K562 (cell line): ENCODE data around the gene FARSA. TPM values are rescaled to one million over a fixed set of nuclear protein-coding genes. Genes with fewer than 3 reads are reported as not detected.

Experiments used
- BCL6 ChIP-seq: fragments of 250-450 bp; sonication (Bioruptor Pico); IDR thresholded peaks from 2 replicates; pipeline ENCODE4 v1.4.0; 2020
- CBX8 ChIP-seq: fragments of 200-600 bp; sonication (generic); IDR thresholded peaks from 2 replicates; pipeline ENCODE4 v1.6.1; 2012; ENCODE audit warnings: borderline replicate concordance, mixed run types, low read depth, mild to moderate bottlenecking, moderate library complexity, mixed read lengths, low read length, control low read depth, inconsistent platforms; ENCODE audit not compliant: poor library complexity, severe bottlenecking; ENCODE audit errors: extremely low read depth
- CREB3L1 ChIP-seq: fragments of 450-650 bp; IDR thresholded peaks from 2 replicates; pipeline ENCODE4 v1.6.1; 2014; ENCODE audit warnings: low read depth, mild to moderate bottlenecking, moderate library complexity, borderline replicate concordance
- CTBP1 ChIP-seq: fragments of 450-650 bp; IDR thresholded peaks from 2 replicates; pipeline ENCODE4 v1.6.1; 2016; ENCODE audit warnings: borderline replicate concordance
- EP300 ChIP-seq: IDR thresholded peaks from 2 replicates; pipeline ENCODE4 v1.6.1; 2012; ENCODE audit warnings: low read length, improper control_type of control experiment
- HDAC8 ChIP-seq: fragments of 450-650 bp; IDR thresholded peaks from 2 replicates; pipeline ENCODE4 v1.6.1; 2016; ENCODE audit warnings: mild to moderate bottlenecking, missing genetic modification characterization, moderate library complexity, missing compliant biosample characterization
- KHSRP ChIP-seq: fragments of 450-650 bp; IDR thresholded peaks from 2 replicates; pipeline ENCODE4 v1.6.1; 2017
- MAFG ChIP-seq: fragments of 450-650 bp; conservative IDR thresholded peaks from 2 replicates; pipeline ENCODE4 v1.6.1; 2016; ENCODE audit warnings: missing genetic modification characterization, missing compliant biosample characterization
- NFYB ChIP-seq: IDR thresholded peaks from 2 replicates; pipeline ENCODE4 v1.6.1; 2011; ENCODE audit warnings: mild to moderate bottlenecking, moderate library complexity; ENCODE audit not compliant: insufficient read length; ENCODE audit errors: extremely low read depth
- PHTF2 ChIP-seq: fragments of 250-450 bp; sonication (Bioruptor Pico); IDR thresholded peaks from 2 replicates; pipeline ENCODE4 v1.5.0; 2021; ENCODE audit warnings: mild to moderate bottlenecking
- SRSF3 ChIP-seq: fragments of 200-400 bp; formaldehyde crosslinking; IDR thresholded peaks from 2 replicates; pipeline ENCODE4 v1.6.1; 2016; ENCODE audit warnings: mild to moderate bottlenecking, low read length, moderate library complexity; ENCODE audit not compliant: insufficient read depth
- TOE1 ChIP-seq, 2 experiments: fragments of 450-650 bp in 1 of 2; sonication (generic) in 1 of 2; formaldehyde crosslinking in 1 of 2; IDR thresholded peaks; 2 replicates each; pipeline versions ENCODE4 v1.7.1 to v1.8.0; 2016 to 2022; ENCODE audit warnings: borderline replicate concordance in 2 of 2, mild to moderate bottlenecking in 2 of 2, antibody characterized with exemption in 1 of 2, inconsistent platforms in 1 of 2, low read depth in 1 of 2, missing genetic modification reagents in 1 of 2, moderate library complexity in 1 of 2
- ZBTB7A ChIP-seq: IDR thresholded peaks from 2 replicates; pipeline ENCODE4 v1.6.1; 2011; ENCODE audit warnings: low read depth, mild to moderate bottlenecking, low read length, moderate library complexity, borderline replicate concordance; ENCODE audit not compliant: control insufficient read depth
- ZC3H4 ChIP-seq: sonication (generic); formaldehyde crosslinking; IDR thresholded peaks from 2 replicates; pipeline ENCODE4 v1.9.0; 2021; ENCODE audit warnings: missing genetic modification reagents, borderline replicate concordance
- ZEB2 ChIP-seq: fragments of 450-650 bp; IDR thresholded peaks from 2 replicates; pipeline ENCODE4 v1.6.1; 2016
- ZNF41 ChIP-seq: fragments of 250-450 bp; sonication (Bioruptor Pico); conservative IDR thresholded peaks from 2 replicates; pipeline ENCODE4 v1.4.0; 2020; ENCODE audit warnings: mild to moderate bottlenecking
- ZNF785 ChIP-seq: fragments of 250-450 bp; sonication (Bioruptor Pico); IDR thresholded peaks from 2 replicates; pipeline ENCODE4 v1.4.0; 2020; ENCODE audit warnings: mild to moderate bottlenecking
- ZNF830 ChIP-seq: fragments of 250-450 bp; sonication (Bioruptor Pico); IDR thresholded peaks from 2 replicates; pipeline ENCODE4 v1.5.0; 2021; ENCODE audit warnings: mild to moderate bottlenecking
- polyA plus RNA-seq, 8 experiments: library from polyadenylated mRNA; depleted of rRNA in 4 of 8; stranded (reverse) in 5 of 8; unstranded in 3 of 8; fragments of >200 nt; fragmentation: Nextera tagmentation in 2 of 8; fragmentation: Illumina TruSeq in 1 of 8; extraction: Ambion mirVana in 2 of 8; extraction: Trizol in 1 of 8; gene quantifications; 2 replicates each; pipeline versions ENCODE4 v1.2.1 to v1.2.3, GENCODE V29; 2011 to 2014; ENCODE audit warnings: inconsistent platforms in 1 of 8, missing spikeins in 1 of 8
- total RNA-seq, 7 experiments: library from RNA; depleted of rRNA in 6 of 7; stranded (reverse); fragments of >200 nt in 6 of 7; fragmentation: Illumina TruSeq in 2 of 7; extraction: Trizol in 2 of 7; gene quantifications; 2 replicates each; pipeline versions ENCODE4 v1.2.1 to v1.2.3, GENCODE V29; 2011 to 2021; ENCODE audit warnings: low replicate concordance in 1 of 7
- TF ChIP-seq, protein P1 (sequence below): fragments of 250-450 bp; sonication (Bioruptor Pico); IDR thresholded peaks from 2 replicates; pipeline ENCODE4 v1.6.1; 2021; ENCODE audit warnings: mild to moderate bottlenecking
- TF ChIP-seq, protein P2 (sequence below), 2 experiments: fragments of 450-650 bp in 1 of 2; sonication (generic) in 1 of 2; formaldehyde crosslinking; conservative IDR thresholded peaks; 2 replicates each; pipeline versions ENCODE4 v1.4.0 to v1.8.1; 2020 to 2022; ENCODE audit warnings: mild to moderate bottlenecking in 1 of 2, missing genetic modification reagents in 1 of 2
- TF ChIP-seq, protein P3 (sequence below): fragments of 450-650 bp; IDR thresholded peaks from 2 replicates; pipeline ENCODE4 v1.6.1; 2017; ENCODE audit warnings: antibody characterized with exemption
- TF ChIP-seq, protein P4 (sequence below): fragments of 450-650 bp; conservative IDR thresholded peaks from 2 replicates; pipeline ENCODE4 v1.6.1; 2016; ENCODE audit warnings: missing genetic modification characterization, low read depth, mild to moderate bottlenecking, control low read depth, missing compliant biosample characterization

The FARSA gene
- total and polyA plus RNA-seq, 9 of the 15 experiments (the other 6 are each of a cell fraction or from before 2014, with no cell fraction given): 25.2 to 237 (median 89.6) TPM

- TF ChIP-seq, protein P1, sequence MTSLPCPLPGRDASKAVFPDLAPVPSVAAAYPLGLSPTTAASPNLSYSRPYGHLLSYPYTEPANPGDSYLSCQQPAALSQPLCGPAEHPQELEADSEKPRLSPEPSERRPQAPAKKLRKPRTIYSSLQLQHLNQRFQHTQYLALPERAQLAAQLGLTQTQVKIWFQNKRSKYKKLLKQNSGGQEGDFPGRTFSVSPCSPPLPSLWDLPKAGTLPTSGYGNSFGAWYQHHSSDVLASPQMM (CRISPR knock-in tag): no peak
- TF ChIP-seq, protein P2, sequence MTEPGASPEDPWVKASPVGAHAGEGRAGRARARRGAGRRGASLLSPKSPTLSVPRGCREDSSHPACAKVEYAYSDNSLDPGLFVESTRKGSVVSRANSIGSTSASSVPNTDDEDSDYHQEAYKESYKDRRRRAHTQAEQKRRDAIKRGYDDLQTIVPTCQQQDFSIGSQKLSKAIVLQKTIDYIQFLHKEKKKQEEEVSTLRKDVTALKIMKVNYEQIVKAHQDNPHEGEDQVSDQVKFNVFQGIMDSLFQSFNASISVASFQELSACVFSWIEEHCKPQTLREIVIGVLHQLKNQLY (CRISPR knock-in tag; conservative IDR thresholded peaks at IDR 0.05): no peak
- TF ChIP-seq ZNF830 (CRISPR knock-in tag) (no peak), CREB3L1 (0 out of 2 replicates have a peak, but pooled peaks have one; percentile 40), ZEB2 (peak; percentile 3; the same call in 1 of the 2 replicates), ZNF41 (CRISPR knock-in tag) (no peak), NFYB (no peak), BCL6 (CRISPR knock-in tag) (no peak), ZC3H4 (no peak), TOE1 (IDR thresholded peaks at IDR 0.05; ENCODE audit: borderline replicate concordance) (peak; percentile 73), TOE1 (CRISPR knock-in tag; IDR thresholded peaks at IDR 0.05; ENCODE audit: borderline replicate concordance, low read depth) (no peak), MAFG (no peak), KHSRP (no peak), CTBP1 (peak; percentile 86), SRSF3 (no peak), HDAC8 (no peak), PHTF2 (CRISPR knock-in tag) (no peak), ZNF785 (CRISPR knock-in tag) (no peak), CBX8 (no peak), EP300 (0 out of 2 replicates have a peak, but pooled peaks have one; percentile 34), ZBTB7A (no peak)
- TF ChIP-seq, protein P3, sequence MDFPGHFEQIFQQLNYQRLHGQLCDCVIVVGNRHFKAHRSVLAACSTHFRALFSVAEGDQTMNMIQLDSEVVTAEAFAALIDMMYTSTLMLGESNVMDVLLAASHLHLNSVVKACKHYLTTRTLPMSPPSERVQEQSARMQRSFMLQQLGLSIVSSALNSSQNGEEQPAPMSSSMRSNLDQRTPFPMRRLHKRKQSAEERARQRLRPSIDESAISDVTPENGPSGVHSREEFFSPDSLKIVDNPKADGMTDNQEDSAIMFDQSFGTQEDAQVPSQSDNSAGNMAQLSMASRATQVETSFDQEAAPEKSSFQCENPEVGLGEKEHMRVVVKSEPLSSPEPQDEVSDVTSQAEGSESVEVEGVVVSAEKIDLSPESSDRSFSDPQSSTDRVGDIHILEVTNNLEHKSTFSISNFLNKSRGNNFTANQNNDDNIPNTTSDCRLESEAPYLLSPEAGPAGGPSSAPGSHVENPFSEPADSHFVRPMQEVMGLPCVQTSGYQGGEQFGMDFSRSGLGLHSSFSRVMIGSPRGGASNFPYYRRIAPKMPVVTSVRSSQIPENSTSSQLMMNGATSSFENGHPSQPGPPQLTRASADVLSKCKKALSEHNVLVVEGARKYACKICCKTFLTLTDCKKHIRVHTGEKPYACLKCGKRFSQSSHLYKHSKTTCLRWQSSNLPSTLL: no peak
- TF ChIP-seq, protein P4, sequence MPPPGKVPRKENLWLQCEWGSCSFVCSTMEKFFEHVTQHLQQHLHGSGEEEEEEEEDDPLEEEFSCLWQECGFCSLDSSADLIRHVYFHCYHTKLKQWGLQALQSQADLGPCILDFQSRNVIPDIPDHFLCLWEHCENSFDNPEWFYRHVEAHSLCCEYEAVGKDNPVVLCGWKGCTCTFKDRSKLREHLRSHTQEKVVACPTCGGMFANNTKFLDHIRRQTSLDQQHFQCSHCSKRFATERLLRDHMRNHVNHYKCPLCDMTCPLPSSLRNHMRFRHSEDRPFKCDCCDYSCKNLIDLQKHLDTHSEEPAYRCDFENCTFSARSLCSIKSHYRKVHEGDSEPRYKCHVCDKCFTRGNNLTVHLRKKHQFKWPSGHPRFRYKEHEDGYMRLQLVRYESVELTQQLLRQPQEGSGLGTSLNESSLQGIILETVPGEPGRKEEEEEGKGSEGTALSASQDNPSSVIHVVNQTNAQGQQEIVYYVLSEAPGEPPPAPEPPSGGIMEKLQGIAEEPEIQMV (tag): no peak
Measured at GRCh38 chr19:12881172-12881808, 52.2 kb downstream of the FARSA start, which contains the start of gene DNASE2 (continued).
